Gastroesophageal sphincter (tissue), 3 donors: ENCODE measurements around the gene METTL25B.

Experiments used
- EP300 ChIP-seq: sonication (generic); formaldehyde crosslinking; IDR thresholded peaks from one replicate; pipeline ENCODE4 v1.6.1; 2017; ENCODE audit warnings: antibody characterized with exemption, mild to moderate bottlenecking
- POLR2AphosphoS5 ChIP-seq: sonication (generic); formaldehyde crosslinking; IDR thresholded peaks from one replicate; pipeline ENCODE4 v1.6.1; 2017; ENCODE audit warnings: antibody characterized with exemption
- TF ChIP-seq, protein P1 (sequence below), 4 experiments: fragments of 200-600 bp in 2 of 4; fragments of 450-650 bp in 2 of 4; sonication (generic) in 1 of 4; IDR thresholded peaks; one replicate each; pipeline ENCODE4 v1.5.1; 2017 to 2019; ENCODE audit warnings: antibody characterized with exemption in 4 of 4, mild to moderate bottlenecking in 2 of 4, moderate library complexity in 2 of 4

DNA sequence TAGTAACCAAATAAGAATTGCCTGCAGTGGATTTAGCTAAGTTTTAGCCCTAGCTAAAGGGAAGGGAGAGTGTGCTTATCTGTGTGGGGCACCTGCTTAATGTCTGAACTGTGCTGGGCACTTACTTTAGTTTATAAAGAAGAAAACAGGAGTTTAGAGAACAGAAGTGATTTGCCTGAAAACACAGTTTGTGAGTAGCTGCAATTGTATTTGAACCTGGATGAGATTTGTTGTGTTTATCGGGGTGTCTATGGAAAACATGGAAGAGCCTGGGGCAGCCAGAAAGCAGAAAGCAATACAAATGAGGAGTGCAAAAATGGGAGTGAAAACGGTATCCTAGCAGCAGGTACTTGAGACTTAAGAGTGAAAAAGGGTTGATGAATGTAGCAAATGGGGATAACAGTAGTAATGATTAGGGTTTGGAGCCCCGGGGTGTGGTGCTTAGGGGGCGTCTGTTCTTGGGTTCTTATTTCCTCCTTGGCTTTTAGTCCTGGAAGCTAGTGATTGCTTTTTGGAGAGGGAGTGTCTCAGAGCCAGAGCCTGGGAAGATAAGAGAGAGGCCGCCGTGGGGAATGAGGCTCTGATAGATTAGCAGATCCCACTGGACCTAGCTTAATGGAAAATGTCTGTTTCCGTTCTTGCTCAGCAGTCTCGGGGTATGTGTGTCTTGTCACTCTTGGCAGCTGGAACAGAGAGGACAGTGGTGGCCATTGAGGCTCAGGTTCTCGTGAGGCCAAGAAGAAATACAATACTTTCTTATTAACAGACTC is 44.6 kb downstream of the METTL25B start:
- TF ChIP-seq, protein P1, sequence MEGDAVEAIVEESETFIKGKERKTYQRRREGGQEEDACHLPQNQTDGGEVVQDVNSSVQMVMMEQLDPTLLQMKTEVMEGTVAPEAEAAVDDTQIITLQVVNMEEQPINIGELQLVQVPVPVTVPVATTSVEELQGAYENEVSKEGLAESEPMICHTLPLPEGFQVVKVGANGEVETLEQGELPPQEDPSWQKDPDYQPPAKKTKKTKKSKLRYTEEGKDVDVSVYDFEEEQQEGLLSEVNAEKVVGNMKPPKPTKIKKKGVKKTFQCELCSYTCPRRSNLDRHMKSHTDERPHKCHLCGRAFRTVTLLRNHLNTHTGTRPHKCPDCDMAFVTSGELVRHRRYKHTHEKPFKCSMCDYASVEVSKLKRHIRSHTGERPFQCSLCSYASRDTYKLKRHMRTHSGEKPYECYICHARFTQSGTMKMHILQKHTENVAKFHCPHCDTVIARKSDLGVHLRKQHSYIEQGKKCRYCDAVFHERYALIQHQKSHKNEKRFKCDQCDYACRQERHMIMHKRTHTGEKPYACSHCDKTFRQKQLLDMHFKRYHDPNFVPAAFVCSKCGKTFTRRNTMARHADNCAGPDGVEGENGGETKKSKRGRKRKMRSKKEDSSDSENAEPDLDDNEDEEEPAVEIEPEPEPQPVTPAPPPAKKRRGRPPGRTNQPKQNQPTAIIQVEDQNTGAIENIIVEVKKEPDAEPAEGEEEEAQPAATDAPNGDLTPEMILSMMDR (IDR thresholded peaks at IDR 0.05), result no peak
- no peak for TF ChIP-seq POLR2AphosphoS5
- no peak for TF ChIP-seq EP300
